A549 treated with AZD2906 at 1 μM for 4 hours (cell line): ENCODE measurements around the gene NSD1. TPM values are rescaled to one million over a fixed set of nuclear protein-coding genes. Genes with fewer than 3 reads are reported as not detected.

ENCODE experiments used
- total RNA-seq: library from RNA; stranded (reverse); fragments of 200-300 nt; extraction: Qiagen RNA extraction; gene quantifications from 5 replicates; pipeline ENCODE4 v1.2.3, GENCODE V29; 2022

NSD1 gene
- 16.9 to 21.9 TPM (median 19.9 TPM) in 5 replicates for total RNA-seq

GRCh38 chr5:177133096-177133852 is at the start of gene NSD1:
Gene NSD1, plus strand, starts transcription at chr5:177133773. Its CDS starts 1,331 bp downstream, at chr5:177135104.

DNA sequence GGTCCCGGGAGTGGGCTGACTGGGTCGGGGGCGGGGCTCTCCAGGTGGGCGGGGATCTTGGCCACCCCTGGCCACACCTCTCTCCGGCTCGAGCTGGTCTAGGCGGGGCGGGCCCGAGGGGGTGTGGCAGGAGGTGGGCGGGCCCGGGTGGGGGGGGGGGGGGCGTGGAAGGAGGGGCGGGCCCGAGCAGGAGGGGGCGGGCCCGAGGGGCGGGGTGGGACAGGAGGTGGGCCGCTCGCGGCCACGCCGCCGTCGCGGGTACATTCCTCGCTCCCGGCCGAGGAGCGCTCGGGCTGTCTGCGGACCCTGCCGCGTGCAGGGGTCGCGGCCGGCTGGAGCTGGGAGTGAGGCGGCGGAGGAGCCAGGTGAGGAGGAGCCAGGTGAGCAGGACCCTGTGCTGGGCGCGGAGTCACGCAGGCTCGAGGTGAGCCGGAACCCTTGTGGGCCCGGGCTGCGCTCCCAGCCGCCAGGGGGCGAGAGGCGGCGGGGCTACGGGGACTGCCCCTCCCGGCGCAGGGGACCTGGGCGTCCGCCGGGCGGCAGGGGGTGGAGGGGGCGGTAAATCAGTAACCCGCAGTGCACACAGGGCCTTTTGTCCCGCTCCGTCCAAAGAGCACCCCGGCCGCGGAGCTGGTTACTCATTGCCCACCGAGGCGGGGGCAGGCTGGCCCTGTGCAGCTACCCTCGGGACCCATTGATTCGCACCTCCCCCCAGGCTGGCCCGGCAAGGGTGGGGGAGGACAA is 46.7 kb upstream of the NSD1 start, which contains the start of gene FGFR4:
TSS of gene FGFR4 (plus strand) at position 262 of the 744 bp plus-strand sequence. CDS start 2,688 bp downstream, outside the sequence.

DNA sequence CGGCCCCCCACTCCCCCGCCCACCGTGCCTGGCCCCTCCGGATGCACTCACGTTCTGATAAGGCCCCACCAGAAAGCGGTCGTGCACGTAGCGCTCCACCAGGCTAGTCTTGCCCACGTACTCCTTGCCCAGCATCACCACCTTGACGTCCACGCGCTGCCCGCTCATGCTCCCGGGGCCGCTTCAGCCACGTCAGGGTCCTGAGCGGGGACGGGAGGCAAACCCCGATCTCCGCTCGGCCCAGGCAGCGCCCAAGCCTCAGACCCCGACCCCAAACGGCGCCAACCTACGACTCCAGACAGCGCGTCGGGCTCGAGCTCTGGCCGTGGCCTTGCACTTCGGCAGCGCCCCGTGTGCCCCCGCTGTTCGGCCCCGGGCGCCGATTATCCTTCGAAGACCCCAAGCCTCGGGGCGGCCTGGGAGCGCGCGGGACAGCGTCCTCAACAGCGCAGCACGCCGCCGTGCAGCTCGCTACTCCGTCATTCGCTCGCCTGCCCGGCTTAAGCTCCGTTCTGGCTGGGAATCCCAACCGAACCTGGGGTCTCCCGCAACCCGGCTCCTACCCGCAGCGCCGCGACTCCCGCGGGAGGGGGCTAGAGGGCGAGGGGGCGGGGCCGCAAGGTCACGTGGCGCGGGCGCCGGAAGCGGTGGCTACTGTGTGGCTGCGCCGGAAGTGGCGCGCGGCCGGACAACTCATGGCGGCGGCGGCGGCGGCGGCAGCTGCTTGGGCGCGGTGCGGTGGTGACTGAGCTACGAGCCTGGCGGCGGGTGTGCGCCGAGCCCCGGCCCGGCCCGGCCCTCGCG is 169.8 kb downstream of the NSD1 start, which contains the start of the genes PRELID1 and RAB24:
TSS of gene PRELID1 (plus strand) at position 679 of the 804 bp plus-strand sequence. CDS start 187 bp downstream, outside the sequence.
TSS of gene RAB24 (minus strand) at position 599 of the 804 bp plus-strand sequence. CDS start at position 168, 431 bp downstream.

DNA sequence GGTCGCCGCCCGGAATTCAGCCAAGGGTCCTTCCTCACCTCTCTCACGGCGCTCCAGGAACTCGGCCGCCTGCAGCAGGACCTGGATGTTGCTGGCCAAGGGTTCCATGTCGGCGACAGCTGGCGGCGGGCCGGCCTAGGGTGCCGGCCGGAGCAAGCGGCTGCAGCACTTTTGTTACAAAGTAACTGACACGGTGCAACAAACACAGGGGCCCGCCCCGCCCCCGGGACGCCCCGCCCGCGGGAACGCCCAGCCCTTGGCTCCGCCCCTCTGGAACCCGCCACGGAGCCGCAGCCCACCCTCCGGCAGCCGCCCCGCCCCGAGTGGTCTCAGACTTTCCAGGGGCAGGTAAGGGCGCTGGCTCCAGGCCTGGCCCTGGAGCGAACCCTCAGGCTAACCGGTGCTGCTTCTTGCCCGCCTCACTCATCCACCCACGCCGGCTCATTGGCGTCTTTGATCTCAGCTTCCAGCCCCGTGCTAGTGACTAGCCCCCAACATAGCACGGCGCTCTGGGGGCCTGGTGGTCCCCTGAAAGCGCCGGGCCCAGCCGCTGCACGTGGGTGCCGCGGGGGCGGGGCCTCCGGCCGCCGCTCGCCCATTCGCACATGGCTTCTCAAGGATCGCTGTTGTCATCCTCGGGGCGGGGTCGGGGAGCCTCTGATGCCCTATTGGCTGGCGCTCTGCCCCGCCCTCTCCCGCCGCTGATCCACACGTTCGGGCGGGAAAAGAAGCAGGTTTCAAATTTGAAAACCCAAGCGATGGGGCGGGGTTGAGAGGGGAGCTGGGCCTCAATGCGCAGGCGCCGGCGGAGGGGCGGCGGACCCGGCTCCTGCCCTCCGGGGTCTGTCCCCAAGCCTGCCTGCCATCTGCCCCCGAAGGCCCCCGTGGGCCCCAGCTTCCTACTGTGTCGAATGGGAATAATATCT is 178.4 kb downstream of the NSD1 start, which contains the start of gene MXD3:
TSS of gene MXD3 (minus strand) at position 176 of the 926 bp plus-strand sequence. CDS start at position 108, 68 bp downstream.

Other genes with a start within 250 kb of the NSD1 start
- 0.02 to 0.07 TPM in 2 of 5 replicates, not detected in the others for gene HK3, start 234.4 kb upstream of the NSD1 start, total RNA-seq
- 38.6 to 45.1 TPM (median 42.2 TPM) in 5 replicates for gene UIMC1, start 127.0 kb upstream of the NSD1 start, total RNA-seq
- gene ZNF346, start 111.1 kb upstream of the NSD1 start, total RNA-seq = 8.3 to 10.5 TPM (median 9.6 TPM) in 5 replicates
- 17.5 to 24.2 TPM (median 21.4 TPM) in 5 replicates for gene FGFR4, start 46.9 kb upstream of the NSD1 start, total RNA-seq
- 20.6 to 26.7 TPM (median 23.9 TPM) in 5 replicates for gene RAB24, start 169.9 kb downstream of the NSD1 start, total RNA-seq
- gene PRELID1, start 170.0 kb downstream of the NSD1 start, total RNA-seq = 272 to 393 TPM (median 364 TPM) in 5 replicates
- 13.2 to 22.0 TPM (median 19.7 TPM) in 5 replicates for gene MXD3, start 178.1 kb downstream of the NSD1 start, total RNA-seq
- gene LMAN2, start 217.9 kb downstream of the NSD1 start, total RNA-seq = 194 to 254 TPM (median 201 TPM) in 5 replicates
- 3.8 to 5.4 TPM (median 5.1 TPM) in 5 replicates for gene RGS14, start 224.2 kb downstream of the NSD1 start, total RNA-seq